Upper lobe of left lung (tissue), 6 donors: ENCODE results near the gene ARL4D. TPM values are rescaled to one million over a fixed set of nuclear protein-coding genes. Genes with fewer than 3 reads are reported as not detected.
A peak's percentile ranks its signal among the peaks of the same experiment; 100 is the strongest.

Source experiments
- ATAC-seq, 2 donors: fragments of 200-7000 bp; cut with Tn5 transposase; one replicate each; pipeline ENCODE4 v1.9.1; 2022; ENCODE audit warnings: mild to moderate bottlenecking in 2 of 2, moderate library complexity in 2 of 2; ENCODE audit not compliant: low FRiP score in 2 of 2
- DNase-seq, 2 donors: peaks; one replicate each; pipeline ENCODE4 v3.0.0-alpha.2; 2019 to 2020
- H3K27ac ChIP-seq, 4 donors: fragments of 200-600 bp; sonication (generic); one replicate each; pipeline ENCODE4 v1.5.1; 2016 to 2019
- H3K27me3 ChIP-seq, 4 donors: fragments of 200-600 bp; sonication (generic); one replicate each; pipeline ENCODE4 v1.5.1; 2017 to 2019
- H3K36me3 ChIP-seq, 4 donors: fragments of 200-600 bp; sonication (generic); one replicate each; pipeline ENCODE4 v1.5.1; 2016 to 2019
- H3K4me1 ChIP-seq, 4 donors: fragments of 200-600 bp; sonication (generic); one replicate each; pipeline ENCODE4 v1.5.1; 2018 to 2019
- H3K4me3 ChIP-seq, 4 donors: fragments of 200-600 bp; sonication (generic); one replicate each; pipeline ENCODE4 v1.5.1; 2017 to 2019; ENCODE audit warnings: mild to moderate bottlenecking in 2 of 4, moderate library complexity in 1 of 4
- H3K9me3 ChIP-seq, 4 donors: fragments of 200-600 bp; sonication (generic); one replicate each; pipeline ENCODE4 v1.5.1; 2018 to 2019
- EP300 ChIP-seq, 4 donors: sonication (generic); formaldehyde crosslinking; IDR thresholded peaks; one replicate each; pipeline ENCODE4 v1.5.1; 2017; ENCODE audit warnings: antibody characterized with exemption in 4 of 4, control low read depth in 2 of 4
- POLR2A ChIP-seq, 4 donors: fragments of 450-650 bp; IDR thresholded peaks; one replicate each; pipeline ENCODE4 v1.5.1; 2016 to 2017; ENCODE audit warnings: antibody characterized with exemption in 4 of 4, mild to moderate bottlenecking in 2 of 4
- POLR2AphosphoS5 ChIP-seq, 2 donors: sonication (generic); formaldehyde crosslinking; IDR thresholded peaks; one replicate each; pipeline ENCODE4 v1.5.1; 2017; ENCODE audit warnings: antibody characterized with exemption in 2 of 2
- WGBS, 2 donors: methylation state at CpG; one replicate each; pipeline ENCODE4 v1.1.5; 2017 to 2018; 5-methylcytosine and 5-hydroxymethylcytosine counted together
- total RNA-seq, 6 donors: library from RNA; depleted of rRNA in 4 of 6; stranded (reverse); fragments of >200 nt in 4 of 6; gene quantifications; one replicate each; pipeline versions ENCODE4 v1.1.0 to v1.2.1, GENCODE V29; 2016 to 2021
- TF ChIP-seq, protein P1 (sequence below), 6 experiments: fragments of 450-650 bp in 4 of 6; fragments of 200-600 bp in 2 of 6; sonication (generic) in 2 of 6; IDR thresholded peaks; one replicate each; pipeline ENCODE4 v1.5.1; 2016 to 2019; ENCODE audit warnings: antibody characterized with exemption in 6 of 6
- donor health status: DM: no; HTN: no; CAD: no; lungs with moderate emphysema.
- donor health status: DM: no; HTN: yes; CAD: no; lungs with severe emphysema.

Gene ARL4D
- total RNA-seq, 6 donors from 2014 or later = 6.5 to 24.2 (median 9.4) TPM

- H3K27ac ChIP-seq = peak overlapping the region in 2 of 4 donors; percentile 31 to 42
- TF ChIP-seq POLR2AphosphoS5 (IDR thresholded peaks at IDR 0.05) = no peak
- TF ChIP-seq, protein P1, sequence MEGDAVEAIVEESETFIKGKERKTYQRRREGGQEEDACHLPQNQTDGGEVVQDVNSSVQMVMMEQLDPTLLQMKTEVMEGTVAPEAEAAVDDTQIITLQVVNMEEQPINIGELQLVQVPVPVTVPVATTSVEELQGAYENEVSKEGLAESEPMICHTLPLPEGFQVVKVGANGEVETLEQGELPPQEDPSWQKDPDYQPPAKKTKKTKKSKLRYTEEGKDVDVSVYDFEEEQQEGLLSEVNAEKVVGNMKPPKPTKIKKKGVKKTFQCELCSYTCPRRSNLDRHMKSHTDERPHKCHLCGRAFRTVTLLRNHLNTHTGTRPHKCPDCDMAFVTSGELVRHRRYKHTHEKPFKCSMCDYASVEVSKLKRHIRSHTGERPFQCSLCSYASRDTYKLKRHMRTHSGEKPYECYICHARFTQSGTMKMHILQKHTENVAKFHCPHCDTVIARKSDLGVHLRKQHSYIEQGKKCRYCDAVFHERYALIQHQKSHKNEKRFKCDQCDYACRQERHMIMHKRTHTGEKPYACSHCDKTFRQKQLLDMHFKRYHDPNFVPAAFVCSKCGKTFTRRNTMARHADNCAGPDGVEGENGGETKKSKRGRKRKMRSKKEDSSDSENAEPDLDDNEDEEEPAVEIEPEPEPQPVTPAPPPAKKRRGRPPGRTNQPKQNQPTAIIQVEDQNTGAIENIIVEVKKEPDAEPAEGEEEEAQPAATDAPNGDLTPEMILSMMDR (IDR thresholded peaks at IDR 0.05) = no peak
- TF ChIP-seq EP300 (IDR thresholded peaks at IDR 0.05) = no peak
- no peak for TF ChIP-seq POLR2A (IDR thresholded peaks at IDR 0.05)
- ATAC-seq = no peak
- H3K27me3 ChIP-seq = no peaks in the 10 kb centered on the region
- H3K4me3 ChIP-seq = no peak overlapping the region
- H3K4me1 ChIP-seq = peaks cover 19 to 45% (median 25%) of the 10 kb centered on the region in 4 donors
- WGBS, 2 donors = 90 to 92% methylated on average over 3 of the region's 3 CpGs
- H3K9me3 ChIP-seq = no peaks in the 10 kb centered on the region
- DNase-seq = no peak
- peaks cover 0 to 9% (median 0%) of the 10 kb centered on the region in 4 donors for H3K36me3 ChIP-seq
Measured at GRCh38 chr17:43402567-43402966, 3.8 kb downstream of the ARL4D start.

- peaks cover 0 to 9% (median 0%) of the 10 kb centered on the region in 4 donors for H3K36me3 ChIP-seq
- no peaks in the 10 kb centered on the region for H3K27me3 ChIP-seq
- H3K4me1 ChIP-seq = peaks cover 14 to 37% (median 23%) of the 10 kb centered on the region in 4 donors
- H3K9me3 ChIP-seq = no peaks in the 10 kb centered on the region
- peak overlapping the region in 1 of 4 donors; percentile 25 for H3K27ac ChIP-seq
- ATAC-seq = no peak
- H3K4me3 ChIP-seq = no peak overlapping the region
- no peak for TF ChIP-seq EP300 (IDR thresholded peaks at IDR 0.05)
- no peak for TF ChIP-seq POLR2A (IDR thresholded peaks at IDR 0.05)
- TF ChIP-seq, protein P1 (IDR thresholded peaks at IDR 0.05) = no peak
- peak in 1 of 2 donors; percentile 36 for TF ChIP-seq POLR2AphosphoS5 (IDR thresholded peaks at IDR 0.05)
- no peak for DNase-seq
- 46 to 72% methylated on average over 5 of the region's 5 CpGs for WGBS, 2 donors
Measured at GRCh38 chr17:43403846-43404245, 5.1 kb downstream of the ARL4D start.

DNA sequence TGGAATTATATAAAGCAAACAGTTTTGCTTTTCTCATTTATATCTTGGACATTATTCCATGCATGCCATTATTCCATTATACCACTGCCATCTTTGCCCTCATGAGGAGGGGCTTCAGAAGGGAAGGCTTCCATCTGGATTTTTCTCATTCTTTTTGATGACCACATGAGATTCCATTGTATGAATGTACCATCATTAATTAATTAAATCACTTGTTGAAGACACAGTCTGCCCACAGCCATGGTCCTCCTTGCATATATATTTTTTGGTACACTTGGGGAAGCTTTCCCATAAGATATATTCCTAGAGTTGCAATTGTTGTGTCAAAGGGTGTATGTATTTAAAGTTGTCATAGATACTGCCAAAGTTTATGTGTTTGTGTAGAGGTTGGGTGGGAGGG is 7.1 kb downstream of the ARL4D start:
- TF ChIP-seq EP300 (IDR thresholded peaks at IDR 0.05) = no peak
- TF ChIP-seq POLR2A (IDR thresholded peaks at IDR 0.05) = no peak
- H3K4me1 ChIP-seq = peaks cover 9 to 27% (median 14%) of the 10 kb centered on the region in 4 donors
- no peak for DNase-seq
- H3K27me3 ChIP-seq = no peaks in the 10 kb centered on the region
- peaks cover 0 to 5% (median 0%) of the 10 kb centered on the region in 4 donors for H3K36me3 ChIP-seq
- H3K4me3 ChIP-seq = no peak overlapping the region
- no peaks in the 10 kb centered on the region for H3K9me3 ChIP-seq
- no peak for ATAC-seq
- H3K27ac ChIP-seq = no peak overlapping the region

- WGBS, 2 donors = 60 to 68% methylated on average over 10 of the region's 10 CpGs
- DNase-seq = no peak
Measured at GRCh38 chr17:43406676-43407645, 8.2 kb downstream of the ARL4D start.

DNA sequence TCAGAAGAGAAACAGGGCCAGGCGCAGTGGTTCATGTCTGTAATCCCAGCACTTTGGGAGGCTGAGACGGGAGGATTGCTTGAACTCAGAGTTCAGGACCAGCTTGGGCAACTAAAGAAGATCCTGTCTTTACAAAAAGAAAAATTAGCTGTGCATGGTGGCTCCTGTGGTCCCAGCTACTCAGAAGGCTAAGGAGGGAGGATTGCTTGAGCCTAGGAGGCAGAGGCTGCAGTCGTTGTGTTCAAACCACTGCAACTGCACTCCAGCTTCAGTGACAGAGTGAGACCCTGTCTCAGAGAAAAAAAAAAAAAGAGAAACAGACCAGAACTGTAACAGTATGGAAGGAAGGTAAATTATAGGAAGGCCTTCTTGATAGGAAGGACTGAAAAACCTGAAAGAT is 10.3 kb downstream of the ARL4D start:
- no peaks in the 10 kb centered on the region for H3K9me3 ChIP-seq
- no peak for TF ChIP-seq POLR2A (IDR thresholded peaks at IDR 0.05)
- TF ChIP-seq, protein P1 (IDR thresholded peaks at IDR 0.05) = no peak
- no peak for TF ChIP-seq POLR2AphosphoS5 (IDR thresholded peaks at IDR 0.05)
- TF ChIP-seq EP300 (IDR thresholded peaks at IDR 0.05) = no peak
- WGBS, 2 donors = 72 to 83% methylated on average over 3 of the region's 3 CpGs
- H3K36me3 ChIP-seq = no peaks in the 10 kb centered on the region
- no peak overlapping the region for H3K4me3 ChIP-seq
- H3K27me3 ChIP-seq = no peaks in the 10 kb centered on the region
- no peak for ATAC-seq
- DNase-seq = no peak
- H3K4me1 ChIP-seq = peaks cover 4 to 33% (median 14%) of the 10 kb centered on the region in 4 donors
- H3K27ac ChIP-seq = no peak overlapping the region

More at GRCh38 chr17:43406676-43407645, 8.2 kb downstream of the ARL4D start:
- no peak for TF ChIP-seq POLR2AphosphoS5 (IDR thresholded peaks at IDR 0.05)
- TF ChIP-seq, protein P1 (IDR thresholded peaks at IDR 0.05) = no peak
- no peak for TF ChIP-seq EP300 (IDR thresholded peaks at IDR 0.05)
- no peak for TF ChIP-seq POLR2A (IDR thresholded peaks at IDR 0.05)
- ATAC-seq = no peak
- no peak overlapping the region for H3K4me3 ChIP-seq
- H3K27me3 ChIP-seq = no peaks in the 10 kb centered on the region
- H3K27ac ChIP-seq = no peak overlapping the region
- peaks cover 4 to 29% (median 15%) of the 10 kb centered on the region in 4 donors for H3K4me1 ChIP-seq
- no peaks in the 10 kb centered on the region for H3K9me3 ChIP-seq
- no peaks in the 10 kb centered on the region for H3K36me3 ChIP-seq
